Endodermal cell (in vitro differentiated cells): Measurements from ENCODE around the gene NMD3. TPM values are rescaled to one million over a fixed set of nuclear protein-coding genes. Genes with fewer than 3 reads are reported as not detected.

Experiments used
- DNase-seq: peaks from one replicate; pipeline ENCODE4 v3.0.0-alpha.2; 2017
- H3K27ac ChIP-seq: 2 replicates; pipeline ENCODE4 v1.5.1; 2013; ENCODE audit warnings: mild to moderate bottlenecking, low read depth, low read length, moderate library complexity
- H3K27me3 ChIP-seq: 2 replicates; pipeline ENCODE4 v1.6.1; 2013; ENCODE audit warnings: mild to moderate bottlenecking, low read length, moderate library complexity; ENCODE audit not compliant: insufficient read depth, control insufficient read depth, poor library complexity, severe bottlenecking
- H3K36me3 ChIP-seq: 2 replicates; pipeline ENCODE4 v1.7.0; 2013; ENCODE audit warnings: mild to moderate bottlenecking, low read length, moderate library complexity; ENCODE audit not compliant: control insufficient read depth, insufficient read depth
- H3K4me1 ChIP-seq: one replicate; pipeline ENCODE4 v1.7.0; 2013; ENCODE audit warnings: low read length; ENCODE audit not compliant: control insufficient read depth, insufficient read depth
- H3K4me3 ChIP-seq: 2 replicates; pipeline ENCODE4 v1.5.1; 2013; ENCODE audit warnings: mild to moderate bottlenecking, low read length, moderate library complexity
- H3K9ac ChIP-seq: 2 replicates; pipeline ENCODE4 v1.6.1; 2013; ENCODE audit warnings: mild to moderate bottlenecking, low read length, moderate library complexity; ENCODE audit not compliant: poor library complexity, severe bottlenecking; ENCODE audit errors: extremely low read depth
- H3K9me3 ChIP-seq: 2 replicates; pipeline ENCODE4 v1.6.1; 2013; ENCODE audit warnings: mild to moderate bottlenecking, low read length, moderate library complexity; ENCODE audit not compliant: control insufficient read depth
- H3K27ac Mint-ChIP-seq: 2 replicates; pipeline ENCODE4 v1.8.0; 2020; ENCODE audit warnings: mixed read lengths
- H3K27me3 Mint-ChIP-seq: 2 replicates; pipeline ENCODE4 v1.8.0; 2021; ENCODE audit warnings: mild to moderate bottlenecking, mixed read lengths; ENCODE audit not compliant: insufficient read depth
- H3K36me3 Mint-ChIP-seq: 2 replicates; pipeline ENCODE4 v1.8.0; 2020; ENCODE audit warnings: low read depth, mixed read lengths
- H3K4me1 Mint-ChIP-seq: 2 replicates; pipeline ENCODE4 v1.8.0; 2020; ENCODE audit warnings: mixed read lengths
- H3K4me3 Mint-ChIP-seq: 2 replicates; pipeline ENCODE4 v1.8.0; 2020; ENCODE audit warnings: mild to moderate bottlenecking, moderate library complexity, mixed read lengths
- H3K9me3 Mint-ChIP-seq: 2 replicates; pipeline ENCODE4 v1.8.0; 2020; ENCODE audit warnings: mild to moderate bottlenecking, mixed read lengths
- CTCF ChIP-seq: fragments of 200-600 bp; sonication (generic); conservative IDR thresholded peaks from 2 replicates; pipeline ENCODE4 v1.5.0; 2021; ENCODE audit warnings: antibody characterized with exemption, mild to moderate bottlenecking
- WGBS, 2 experiments: methylation state at CpG; one replicate each; pipeline versions ENCODE4 v1.1.5 to v1.1.7; 2013; ENCODE audit warnings: missing lambda C conversion rate in 2 of 2, mixed read lengths in 1 of 2; ENCODE audit not compliant: insufficient coverage in 1 of 2, insufficient read length in 1 of 2; 5-methylcytosine and 5-hydroxymethylcytosine counted together
- total RNA-seq, 2 donors: library from RNA; stranded (reverse); fragmentation: NEBNext Ultra II Directional in 1 of 2; extraction: Animal tissue kit (Norgen Biotek cat#: 25700) in 1 of 2; gene quantifications; 2 replicates in 1 of 2; 3 replicates in 1 of 2; pipeline ENCODE4 v1.2.1, GENCODE V29; 2021

Gene NMD3
- total RNA-seq, 2 donors from 2014 or later, result 47.1 to 48.3 TPM

- Mint-ChIP-seq H3K9me3 (peaks cover 14% of the 10 kb centered on the region), H3K36me3 (peaks cover 31% of the 10 kb centered on the region), H3K27me3 (no peaks in the 10 kb centered on the region), H3K4me1 (no peaks in the 10 kb centered on the region), H3K27ac (no peak overlapping the region), H3K4me3 (no peak overlapping the region)
- no peak overlapping the region for H3K9ac ChIP-seq
- H3K36me3 ChIP-seq, result peaks cover 21% of the 10 kb centered on the region
- no peak for TF ChIP-seq CTCF
- DNase-seq, result no peak
- peaks cover 14% of the 10 kb centered on the region for H3K9me3 ChIP-seq
- no peak overlapping the region for H3K27ac ChIP-seq
- no peaks in the 10 kb centered on the region for H3K4me1 ChIP-seq
- no peak overlapping the region for H3K4me3 ChIP-seq
- no peaks in the 10 kb centered on the region for H3K27me3 ChIP-seq
- 85% methylated on average over 2 of the region's 2 CpGs; no CpG with 5 or more reads in 1 of the 2 experiments for WGBS, 2 experiments
These were observed 51.4 kb downstream of the NMD3 start for GRCh38 chr3:161272524-161272923.

GRCh38 chr3:161273589-161274218 is 52.6 kb downstream of the NMD3 start:
- H3K9me3 Mint-ChIP-seq, result peaks cover 26% of the 10 kb centered on the region
- Histone ChIP-seq H3K9ac (no peak overlapping the region), H3K36me3 (peaks cover 21% of the 10 kb centered on the region), H3K27ac (no peak overlapping the region), H3K9me3 (peaks cover 26% of the 10 kb centered on the region), H3K4me3 (no peak overlapping the region), H3K27me3 (no peaks in the 10 kb centered on the region), H3K4me1 (no peaks in the 10 kb centered on the region)
- H3K27ac Mint-ChIP-seq, result no peak overlapping the region
- DNase-seq, result no peak
- no peaks in the 10 kb centered on the region for H3K27me3 Mint-ChIP-seq
- WGBS, 2 experiments, result 84% methylated on average over 3 of the region's 3 CpGs; no CpG with 5 or more reads in 1 of the 2 experiments
- TF ChIP-seq CTCF, result peak; percentile 84
- H3K36me3 Mint-ChIP-seq, result peaks cover 40% of the 10 kb centered on the region
- no peak overlapping the region for H3K4me3 Mint-ChIP-seq
- no peaks in the 10 kb centered on the region for H3K4me1 Mint-ChIP-seq

GRCh38 chr3:161274691-161275298 is 53.7 kb downstream of the NMD3 start:
- Histone ChIP-seq H3K9me3 (peaks cover 37% of the 10 kb centered on the region), H3K9ac (no peak overlapping the region), H3K4me3 (no peak overlapping the region), H3K36me3 (peaks cover 21% of the 10 kb centered on the region), H3K27ac (no peak overlapping the region), H3K27me3 (no peaks in the 10 kb centered on the region), H3K4me1 (no peaks in the 10 kb centered on the region)
- Mint-ChIP-seq H3K4me3 (no peak overlapping the region), H3K9me3 (peaks cover 37% of the 10 kb centered on the region), H3K27me3 (no peaks in the 10 kb centered on the region), H3K36me3 (peaks cover 50% of the 10 kb centered on the region), H3K27ac (no peak overlapping the region), H3K4me1 (no peaks in the 10 kb centered on the region)
- peak; percentile 83 for TF ChIP-seq CTCF
- WGBS, 2 experiments, result 70 to 78% methylated on average over 2 to 4 of the region's 4 CpGs
- peak; percentile 66 for DNase-seq
